ENCODE data around the gene CLSTN1. TPM values are rescaled to one million over a fixed set of nuclear protein-coding genes. Genes with fewer than 3 reads are reported as not detected.
A peak's percentile ranks its signal among the peaks of the same experiment; 100 is the strongest.

CLSTN1 gene
- polyA plus RNA-seq, 3 donors: 5.2 to 25.2 (median 5.3) TPM

DNA sequence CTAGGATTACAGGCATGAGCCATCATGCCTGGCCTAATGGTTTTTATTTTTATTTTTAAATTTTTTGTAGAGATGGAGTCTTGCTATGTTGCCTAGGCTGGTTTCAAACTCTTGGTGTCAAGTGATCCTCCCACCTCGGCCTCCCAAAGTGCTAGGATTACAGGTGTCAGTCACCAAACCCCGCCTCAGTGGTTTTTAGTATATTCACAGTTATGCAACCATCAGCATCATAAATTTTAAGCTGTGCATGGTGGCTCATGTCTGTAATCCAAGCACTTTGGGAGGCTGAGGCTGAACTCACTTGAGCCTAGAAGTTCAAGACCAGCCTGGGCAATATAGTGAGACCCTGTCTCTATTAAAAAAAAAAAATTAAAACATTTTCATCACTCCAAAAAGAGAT lies 143.7 kb downstream of the CLSTN1 start:
- H3K9ac ChIP-seq (ENCODE audit: insufficient read depth, low read length, poor library complexity, severe bottlenecking): no peak overlapping the region
- Mint-ChIP-seq H3K36me3 (peaks cover 28 to 48% of the 10 kb centered on the region in 2 donors), H3K4me1 (peaks cover 55% of the 10 kb centered on the region), H3K27me3 (ENCODE audit: low read depth in 3 of 3) (no peaks in the 10 kb centered on the region), H3K4me3 (no peak overlapping the region), H3K9me3 (no peaks in the 10 kb centered on the region), H3K27ac (no peak overlapping the region)
- intact Hi-C loops (cut with micrococcal nuclease): loop anchor here in 1 of 2 donors (10.0 kb wide), 1 partner anchor 225 kb away; no protein-coding TSS in a partner anchor
- H3K4me1 ChIP-seq (ENCODE audit: control insufficient read depth in 1 of 2, insufficient read depth in 2 of 2, low read length in 2 of 2): peaks cover 33 to 36% of the 10 kb centered on the region in 2 donors
- H3K79me2 ChIP-seq (ENCODE audit: insufficient read depth, low read length): peaks cover 100% of the 10 kb centered on the region
- H3K4me3 ChIP-seq (replicated peaks in 1 of 3; ENCODE audit: low read depth in 2 of 3, low read length in 3 of 3): no peak overlapping the region
- H2AFZ ChIP-seq (ENCODE audit: insufficient read depth, low read depth, low read length, poor library complexity, severe bottlenecking): no peak overlapping the region
- WGBS (ENCODE audit: insufficient coverage): 86% methylated on average over 1 of the region's 2 CpGs
- no peaks in the 10 kb centered on the region for H3K9me3 ChIP-seq (replicated peaks in 1 of 2; ENCODE audit: control insufficient read depth in 1 of 2, insufficient read depth in 1 of 2, low read length in 2 of 2)
- peak overlapping the region in 1 of 2 donors; percentile 40 for H3K27ac ChIP-seq (ENCODE audit: low read depth in 1 of 2, low read length in 2 of 2)
- peaks cover 100% of the 10 kb centered on the region for H4K20me1 ChIP-seq (ENCODE audit: insufficient read depth, low read length)
- H3K4me2 ChIP-seq (replicated peaks; ENCODE audit: extremely low read depth, low read length, poor library complexity, severe bottlenecking): no peak overlapping the region
- no peak for DNase-seq
- TF ChIP-seq, protein P1, sequence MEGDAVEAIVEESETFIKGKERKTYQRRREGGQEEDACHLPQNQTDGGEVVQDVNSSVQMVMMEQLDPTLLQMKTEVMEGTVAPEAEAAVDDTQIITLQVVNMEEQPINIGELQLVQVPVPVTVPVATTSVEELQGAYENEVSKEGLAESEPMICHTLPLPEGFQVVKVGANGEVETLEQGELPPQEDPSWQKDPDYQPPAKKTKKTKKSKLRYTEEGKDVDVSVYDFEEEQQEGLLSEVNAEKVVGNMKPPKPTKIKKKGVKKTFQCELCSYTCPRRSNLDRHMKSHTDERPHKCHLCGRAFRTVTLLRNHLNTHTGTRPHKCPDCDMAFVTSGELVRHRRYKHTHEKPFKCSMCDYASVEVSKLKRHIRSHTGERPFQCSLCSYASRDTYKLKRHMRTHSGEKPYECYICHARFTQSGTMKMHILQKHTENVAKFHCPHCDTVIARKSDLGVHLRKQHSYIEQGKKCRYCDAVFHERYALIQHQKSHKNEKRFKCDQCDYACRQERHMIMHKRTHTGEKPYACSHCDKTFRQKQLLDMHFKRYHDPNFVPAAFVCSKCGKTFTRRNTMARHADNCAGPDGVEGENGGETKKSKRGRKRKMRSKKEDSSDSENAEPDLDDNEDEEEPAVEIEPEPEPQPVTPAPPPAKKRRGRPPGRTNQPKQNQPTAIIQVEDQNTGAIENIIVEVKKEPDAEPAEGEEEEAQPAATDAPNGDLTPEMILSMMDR (IDR thresholded peaks at IDR 0.05): no peak
- H3K27me3 ChIP-seq (ENCODE audit: control insufficient read depth in 2 of 2, insufficient read depth in 2 of 2, low read length in 2 of 2): no peaks in the 10 kb centered on the region
- H3K36me3 ChIP-seq (replicated peaks in 1 of 2; ENCODE audit: control insufficient read depth in 1 of 2, insufficient read depth in 2 of 2, low read length in 2 of 2): peaks cover 21 to 53% of the 10 kb centered on the region in 2 donors

Other genes starting within 250 kb of the CLSTN1 start
- gene TMEM201, start 235.1 kb downstream of the CLSTN1 start, polyA plus RNA-seq: 1 to 10 TPM in 1 of 3 donors, under 1 TPM in 2; 0.37 to 3.7 (median 0.37) TPM
- 100 to 1,000 TPM in 1 of 3 donors, 10 to 100 TPM in 2; 33.2 to 120 (median 52.2) TPM for gene PIK3CD, start 172.2 kb downstream of the CLSTN1 start, polyA plus RNA-seq
- 10 to 100 TPM; 26.2 to 26.8 (median 26.3) TPM for gene CTNNBIP1, start 86.3 kb upstream of the CLSTN1 start, polyA plus RNA-seq
- gene LZIC, start 119.4 kb upstream of the CLSTN1 start, polyA plus RNA-seq: 10 to 100 TPM; 11.1 to 32.9 (median 28.2) TPM
- 1 to 10 TPM; 6.8 to 9.9 (median 7.1) TPM for gene NMNAT1, start 119.5 kb upstream of the CLSTN1 start, polyA plus RNA-seq
- gene RBP7, start 173.3 kb upstream of the CLSTN1 start, polyA plus RNA-seq: 100 to 1,000 TPM; 116 to 340 (median 306) TPM
- gene UBE4B, start 209.0 kb upstream of the CLSTN1 start, polyA plus RNA-seq: 10 to 100 TPM in 1 of 3 donors, 1 to 10 TPM in 2; 6.0 to 34.6 (median 9.2) TPM

All from CD14-positive monocyte (primary cell).